HG03060 (cell line): ENCODE data around the gene UBXN11.

Experiments
- ATAC-seq: cut with Tn5 transposase; IDR thresholded peaks from one replicate; pipeline ENCODE4 v1.9.1; 2021; ENCODE audit warnings: low read depth, moderate number of reproducible peaks; ENCODE audit not compliant: unreplicated experiment

UBXN11 gene

GRCh38 chr1:26276432-26276838 lies 30.0 kb downstream of the UBXN11 start:
- no peak for ATAC-seq

GRCh38 chr1:26275580-26276431 lies 30.6 kb downstream of the UBXN11 start:
- no peak for ATAC-seq

GRCh38 chr1:26274801-26275425 lies 31.5 kb downstream of the UBXN11 start:
- ATAC-seq = no peak

- ATAC-seq = no peak
These were observed 37.3 kb downstream of the UBXN11 start for GRCh38 chr1:26269198-26269550.

GRCh38 chr1:26268290-26269197 lies 37.9 kb downstream of the UBXN11 start:
- ATAC-seq = no peak

- no peak for ATAC-seq
These were observed 41.0 kb downstream of the UBXN11 start for GRCh38 chr1:26265405-26265804.

GRCh38 chr1:26263212-26263611 lies 43.2 kb downstream of the UBXN11 start:
- no peak for ATAC-seq

- ATAC-seq = no peak
These were observed 46.9 kb downstream of the UBXN11 start for GRCh38 chr1:26259578-26259977.

- no peak for ATAC-seq
These were observed 47.4 kb downstream of the UBXN11 start for GRCh38 chr1:26259005-26259404.

- ATAC-seq = no peak
These were observed 49.2 kb downstream of the UBXN11 start for GRCh38 chr1:26257222-26257621.

- ATAC-seq = no peak
These were observed 52.0 kb downstream of the UBXN11 start for GRCh38 chr1:26254404-26254803.

GRCh38 chr1:26252718-26253117 lies 53.7 kb downstream of the UBXN11 start:
- ATAC-seq = no peak

- ATAC-seq = no peak
These were observed 66.5 kb downstream of the UBXN11 start for GRCh38 chr1:26239936-26240335.

GRCh38 chr1:26237230-26237966 lies 69.0 kb downstream of the UBXN11 start:
- ATAC-seq = no peak

- peak; percentile 4 for ATAC-seq
These were observed 71.6 kb downstream of the UBXN11 start for GRCh38 chr1:26234644-26235370.

GRCh38 chr1:26233903-26234643 lies 72.4 kb downstream of the UBXN11 start, which contains the start of gene CEP85:
CEP85 (plus strand) TSS chr1:26234200; CDS start chr1:26239784, 5,584 bp downstream.
- ATAC-seq = peak; percentile 78
